SK-N-SH treated with all-trans-retinoic acid at 6 μM for 48 hours (cell line): Measurements from ENCODE around the gene IFT122.
"Not testable (repeated sequence)": the region's sequence is repeated elsewhere in the genome, so short reads cannot be mapped to it uniquely, and the experiment has no call there.

ENCODE experiments used
- BACH2 ChIP-seq: fragments of 250-450 bp; sonication (Bioruptor Pico); IDR thresholded peaks from 2 replicates; pipeline ENCODE4 v1.9.0; 2021; ENCODE audit warnings: mild to moderate bottlenecking, borderline replicate concordance
- CREB5 ChIP-seq: fragments of 250-450 bp; sonication (Bioruptor Pico); IDR thresholded peaks from 2 replicates; pipeline ENCODE4 v1.5.1; 2020; ENCODE audit warnings: low read depth, mild to moderate bottlenecking, moderate library complexity
- CSDC2 ChIP-seq: fragments of 250-450 bp; sonication (Bioruptor Pico); IDR thresholded peaks from 2 replicates; pipeline ENCODE4 v1.5.0; 2020; ENCODE audit warnings: mild to moderate bottlenecking, moderate library complexity
- ESRRG ChIP-seq: fragments of 250-450 bp; sonication (Bioruptor Pico); IDR thresholded peaks from 2 replicates; pipeline ENCODE4 v1.6.1; 2021; ENCODE audit warnings: mild to moderate bottlenecking
- GLIS3 ChIP-seq: fragments of 250-450 bp; sonication (Bioruptor Pico); IDR thresholded peaks from 2 replicates; pipeline ENCODE4 v1.5.0; 2020; ENCODE audit warnings: mild to moderate bottlenecking, moderate library complexity
- PATZ1 ChIP-seq: fragments of 250-450 bp; sonication (Bioruptor Pico); IDR thresholded peaks from 2 replicates; pipeline ENCODE4 v1.8.0; 2020; ENCODE audit warnings: mild to moderate bottlenecking, moderate library complexity, borderline replicate concordance
- RARB ChIP-seq: fragments of 250-450 bp; sonication (Bioruptor Pico); IDR thresholded peaks from 2 replicates; pipeline ENCODE4 v1.8.0; 2021; ENCODE audit warnings: mild to moderate bottlenecking, moderate library complexity
- TCF4 ChIP-seq: fragments of 250-450 bp; sonication (Bioruptor Pico); IDR thresholded peaks from 2 replicates; pipeline ENCODE4 v1.8.0; 2021; ENCODE audit warnings: mild to moderate bottlenecking, moderate library complexity, borderline replicate concordance
- ZFP3 ChIP-seq: fragments of 250-450 bp; sonication (Bioruptor Pico); IDR thresholded peaks from 2 replicates; pipeline ENCODE4 v1.5.0; 2020; ENCODE audit warnings: mild to moderate bottlenecking, moderate library complexity
- ZNF565 ChIP-seq: fragments of 450-650 bp; formaldehyde crosslinking; conservative IDR thresholded peaks from 2 replicates; pipeline ENCODE4 v1.5.0; 2020; ENCODE audit warnings: low read depth, mild to moderate bottlenecking, moderate library complexity
- ZNF70 ChIP-seq: fragments of 450-650 bp; formaldehyde crosslinking; IDR thresholded peaks from 2 replicates; pipeline ENCODE4 v1.5.0; 2020; ENCODE audit warnings: mild to moderate bottlenecking, moderate library complexity
- ZNF8 ChIP-seq: fragments of 450-650 bp; formaldehyde crosslinking; IDR thresholded peaks from 2 replicates; pipeline ENCODE4 v1.5.0; 2020; ENCODE audit warnings: mild to moderate bottlenecking, moderate library complexity
- TF ChIP-seq, protein P1 (sequence below): fragments of 250-450 bp; sonication (Bioruptor Pico); IDR thresholded peaks from 2 replicates; pipeline ENCODE4 v1.5.1; 2021; ENCODE audit warnings: mild to moderate bottlenecking, moderate library complexity
- TF ChIP-seq, protein P2 (sequence below): fragments of 250-450 bp; sonication (Bioruptor Pico); IDR thresholded peaks from 2 replicates; pipeline ENCODE4 v1.5.0; 2020; ENCODE audit warnings: mild to moderate bottlenecking, moderate library complexity

DNA sequence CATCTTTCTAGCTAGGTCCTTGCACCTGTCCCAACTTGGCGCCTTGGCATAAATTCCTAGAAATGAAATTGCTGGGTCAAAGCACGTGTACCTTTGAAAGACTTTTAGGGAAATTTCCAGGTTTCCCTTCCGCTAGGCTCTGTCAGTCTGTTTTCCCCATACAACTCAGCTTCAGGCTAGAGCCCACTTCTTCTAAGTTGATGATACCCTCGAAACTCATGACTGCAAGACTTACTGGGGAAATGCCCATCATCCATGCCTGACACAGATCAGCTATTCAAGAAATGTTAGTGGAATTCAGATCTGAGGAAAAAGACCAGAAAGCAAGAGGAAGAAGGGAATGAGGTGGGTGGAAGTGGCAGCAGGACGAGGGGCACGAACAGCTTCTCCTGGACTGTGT is 45.1 kb downstream of the IFT122 start:
- TF ChIP-seq CSDC2 (CRISPR knock-in tag); ZNF565 (CRISPR knock-in tag); ESRRG; ZFP3 (CRISPR knock-in tag); PATZ1; CREB5; ZNF70 (CRISPR knock-in tag); TCF4; BACH2 (CRISPR knock-in tag); RARB (CRISPR knock-in tag); GLIS3 (CRISPR knock-in tag); ZNF8 (CRISPR knock-in tag): not testable (repeated sequence)
- TF ChIP-seq, protein P1, sequence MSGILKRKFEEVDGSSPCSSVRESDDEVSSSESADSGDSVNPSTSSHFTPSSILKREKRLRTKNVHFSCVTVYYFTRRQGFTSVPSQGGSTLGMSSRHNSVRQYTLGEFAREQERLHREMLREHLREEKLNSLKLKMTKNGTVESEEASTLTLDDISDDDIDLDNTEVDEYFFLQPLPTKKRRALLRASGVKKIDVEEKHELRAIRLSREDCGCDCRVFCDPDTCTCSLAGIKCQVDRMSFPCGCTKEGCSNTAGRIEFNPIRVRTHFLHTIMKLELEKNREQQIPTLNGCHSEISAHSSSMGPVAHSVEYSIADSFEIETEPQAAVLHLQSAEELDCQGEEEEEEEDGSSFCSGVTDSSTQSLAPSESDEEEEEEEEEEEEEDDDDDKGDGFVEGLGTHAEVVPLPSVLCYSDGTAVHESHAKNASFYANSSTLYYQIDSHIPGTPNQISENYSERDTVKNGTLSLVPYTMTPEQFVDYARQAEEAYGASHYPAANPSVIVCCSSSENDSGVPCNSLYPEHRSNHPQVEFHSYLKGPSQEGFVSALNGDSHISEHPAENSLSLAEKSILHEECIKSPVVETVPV (CRISPR knock-in tag): not testable (repeated sequence)
- TF ChIP-seq, protein P2, sequence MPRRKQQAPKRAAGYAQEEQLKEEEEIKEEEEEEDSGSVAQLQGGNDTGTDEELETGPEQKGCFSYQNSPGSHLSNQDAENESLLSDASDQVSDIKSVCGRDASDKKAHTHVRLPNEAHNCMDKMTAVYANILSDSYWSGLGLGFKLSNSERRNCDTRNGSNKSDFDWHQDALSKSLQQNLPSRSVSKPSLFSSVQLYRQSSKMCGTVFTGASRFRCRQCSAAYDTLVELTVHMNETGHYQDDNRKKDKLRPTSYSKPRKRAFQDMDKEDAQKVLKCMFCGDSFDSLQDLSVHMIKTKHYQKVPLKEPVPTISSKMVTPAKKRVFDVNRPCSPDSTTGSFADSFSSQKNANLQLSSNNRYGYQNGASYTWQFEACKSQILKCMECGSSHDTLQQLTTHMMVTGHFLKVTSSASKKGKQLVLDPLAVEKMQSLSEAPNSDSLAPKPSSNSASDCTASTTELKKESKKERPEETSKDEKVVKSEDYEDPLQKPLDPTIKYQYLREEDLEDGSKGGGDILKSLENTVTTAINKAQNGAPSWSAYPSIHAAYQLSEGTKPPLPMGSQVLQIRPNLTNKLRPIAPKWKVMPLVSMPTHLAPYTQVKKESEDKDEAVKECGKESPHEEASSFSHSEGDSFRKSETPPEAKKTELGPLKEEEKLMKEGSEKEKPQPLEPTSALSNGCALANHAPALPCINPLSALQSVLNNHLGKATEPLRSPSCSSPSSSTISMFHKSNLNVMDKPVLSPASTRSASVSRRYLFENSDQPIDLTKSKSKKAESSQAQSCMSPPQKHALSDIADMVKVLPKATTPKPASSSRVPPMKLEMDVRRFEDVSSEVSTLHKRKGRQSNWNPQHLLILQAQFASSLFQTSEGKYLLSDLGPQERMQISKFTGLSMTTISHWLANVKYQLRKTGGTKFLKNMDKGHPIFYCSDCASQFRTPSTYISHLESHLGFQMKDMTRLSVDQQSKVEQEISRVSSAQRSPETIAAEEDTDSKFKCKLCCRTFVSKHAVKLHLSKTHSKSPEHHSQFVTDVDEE (CRISPR knock-in tag): not testable (repeated sequence)
